Kidney epithelial cell (primary cell): Measurements from ENCODE around the gene DPP3. TPM values are rescaled to one million over a fixed set of nuclear protein-coding genes. Genes with fewer than 3 reads are reported as not detected.
A peak's percentile ranks its signal among the peaks of the same experiment; 100 is the strongest.
"Not testable (repeated sequence)": the region's sequence is repeated elsewhere in the genome, so short reads cannot be mapped to it uniquely, and the experiment has no call there.

ENCODE experiments used
- DNase-seq: peaks from one replicate; pipeline ENCODE4 v3.0.0-alpha.2; 2010; ENCODE audit warnings: low read depth
- H3K27me3 ChIP-seq: 2 replicates; pipeline ENCODE4 v1.6.0; 2011; ENCODE audit warnings: low read length; ENCODE audit not compliant: control insufficient read depth, insufficient read depth
- H3K36me3 ChIP-seq: 2 replicates; pipeline ENCODE4 v1.5.1; 2011; ENCODE audit warnings: low read length; ENCODE audit not compliant: control insufficient read depth, insufficient read depth
- H3K4me3 ChIP-seq: 2 replicates; pipeline ENCODE4 v1.5.1; 2011; ENCODE audit warnings: low read depth, mild to moderate bottlenecking, control low read depth, low read length
- total RNA-seq: library from RNA; depleted of rRNA; stranded (reverse); fragments of >200 nt; gene quantifications from 2 replicates; pipeline ENCODE4 v1.2.3, GENCODE V29; 2015
- TF ChIP-seq, protein P1 (sequence below): IDR thresholded peaks from 2 replicates; pipeline ENCODE4 v1.5.1; 2011; ENCODE audit warnings: mild to moderate bottlenecking, moderate library complexity, low read length, control low read depth, inconsistent platforms; ENCODE audit not compliant: insufficient read depth, poor library complexity, severe bottlenecking

DPP3 gene, protein sequence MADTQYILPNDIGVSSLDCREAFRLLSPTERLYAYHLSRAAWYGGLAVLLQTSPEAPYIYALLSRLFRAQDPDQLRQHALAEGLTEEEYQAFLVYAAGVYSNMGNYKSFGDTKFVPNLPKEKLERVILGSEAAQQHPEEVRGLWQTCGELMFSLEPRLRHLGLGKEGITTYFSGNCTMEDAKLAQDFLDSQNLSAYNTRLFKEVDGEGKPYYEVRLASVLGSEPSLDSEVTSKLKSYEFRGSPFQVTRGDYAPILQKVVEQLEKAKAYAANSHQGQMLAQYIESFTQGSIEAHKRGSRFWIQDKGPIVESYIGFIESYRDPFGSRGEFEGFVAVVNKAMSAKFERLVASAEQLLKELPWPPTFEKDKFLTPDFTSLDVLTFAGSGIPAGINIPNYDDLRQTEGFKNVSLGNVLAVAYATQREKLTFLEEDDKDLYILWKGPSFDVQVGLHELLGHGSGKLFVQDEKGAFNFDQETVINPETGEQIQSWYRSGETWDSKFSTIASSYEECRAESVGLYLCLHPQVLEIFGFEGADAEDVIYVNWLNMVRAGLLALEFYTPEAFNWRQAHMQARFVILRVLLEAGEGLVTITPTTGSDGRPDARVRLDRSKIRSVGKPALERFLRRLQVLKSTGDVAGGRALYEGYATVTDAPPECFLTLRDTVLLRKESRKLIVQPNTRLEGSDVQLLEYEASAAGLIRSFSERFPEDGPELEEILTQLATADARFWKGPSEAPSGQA
- 84.6 and 108 TPM in 2 replicates for total RNA-seq

DNA sequence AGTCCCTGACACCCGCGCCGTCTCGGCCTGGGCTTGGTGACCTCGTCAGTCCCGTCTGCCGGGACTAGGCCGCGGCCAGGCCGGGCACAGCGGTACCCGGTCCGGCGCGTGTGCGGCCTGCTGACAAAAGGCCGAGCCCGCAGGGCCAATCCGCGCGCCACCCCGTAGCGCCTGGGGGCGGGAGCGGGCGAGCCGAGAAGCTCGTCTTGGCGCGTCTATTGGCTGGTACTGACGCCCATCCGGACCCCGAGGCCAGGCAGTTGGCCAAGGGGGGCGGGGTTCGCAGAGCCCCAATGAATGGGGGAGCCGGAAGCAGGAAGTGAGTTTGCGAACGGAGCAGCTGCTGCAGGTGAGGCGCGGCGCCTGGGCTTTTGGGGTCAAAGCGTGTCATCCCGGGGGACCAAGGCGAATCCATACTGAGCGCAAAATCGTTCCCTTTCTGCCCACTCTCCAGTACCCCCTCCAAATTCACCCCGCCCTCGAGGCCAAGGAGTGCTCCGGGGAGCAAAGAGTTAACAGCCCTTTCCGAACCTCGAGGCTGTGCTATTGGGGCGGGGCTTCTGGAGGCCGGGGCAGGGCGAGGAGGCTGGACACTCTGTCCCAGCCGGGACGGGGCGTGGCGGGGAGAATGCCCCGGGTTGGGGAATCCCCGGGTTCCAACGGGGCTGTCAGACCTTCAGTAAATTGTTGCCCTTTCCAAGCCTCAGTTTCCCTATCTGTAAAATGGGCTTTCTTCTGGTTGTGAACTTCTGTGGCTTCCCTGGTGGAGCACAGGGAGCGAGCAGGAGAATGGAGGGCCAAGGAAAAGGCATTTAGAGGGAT lies at the start of gene DPP3:
Gene DPP3, plus strand, starts transcription at position 318 of the 822 bp plus-strand sequence. CDS start 1,767 bp downstream, outside the sequence.
- H3K36me3 ChIP-seq = no peaks in the 10 kb centered on the region
- DNase-seq = peak; percentile 71
- TF ChIP-seq, protein P1, sequence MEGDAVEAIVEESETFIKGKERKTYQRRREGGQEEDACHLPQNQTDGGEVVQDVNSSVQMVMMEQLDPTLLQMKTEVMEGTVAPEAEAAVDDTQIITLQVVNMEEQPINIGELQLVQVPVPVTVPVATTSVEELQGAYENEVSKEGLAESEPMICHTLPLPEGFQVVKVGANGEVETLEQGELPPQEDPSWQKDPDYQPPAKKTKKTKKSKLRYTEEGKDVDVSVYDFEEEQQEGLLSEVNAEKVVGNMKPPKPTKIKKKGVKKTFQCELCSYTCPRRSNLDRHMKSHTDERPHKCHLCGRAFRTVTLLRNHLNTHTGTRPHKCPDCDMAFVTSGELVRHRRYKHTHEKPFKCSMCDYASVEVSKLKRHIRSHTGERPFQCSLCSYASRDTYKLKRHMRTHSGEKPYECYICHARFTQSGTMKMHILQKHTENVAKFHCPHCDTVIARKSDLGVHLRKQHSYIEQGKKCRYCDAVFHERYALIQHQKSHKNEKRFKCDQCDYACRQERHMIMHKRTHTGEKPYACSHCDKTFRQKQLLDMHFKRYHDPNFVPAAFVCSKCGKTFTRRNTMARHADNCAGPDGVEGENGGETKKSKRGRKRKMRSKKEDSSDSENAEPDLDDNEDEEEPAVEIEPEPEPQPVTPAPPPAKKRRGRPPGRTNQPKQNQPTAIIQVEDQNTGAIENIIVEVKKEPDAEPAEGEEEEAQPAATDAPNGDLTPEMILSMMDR = no peak
- no peaks in the 10 kb centered on the region for H3K27me3 ChIP-seq
- H3K4me3 ChIP-seq = peak within 1 kb of the TSS; percentile 87

DNA sequence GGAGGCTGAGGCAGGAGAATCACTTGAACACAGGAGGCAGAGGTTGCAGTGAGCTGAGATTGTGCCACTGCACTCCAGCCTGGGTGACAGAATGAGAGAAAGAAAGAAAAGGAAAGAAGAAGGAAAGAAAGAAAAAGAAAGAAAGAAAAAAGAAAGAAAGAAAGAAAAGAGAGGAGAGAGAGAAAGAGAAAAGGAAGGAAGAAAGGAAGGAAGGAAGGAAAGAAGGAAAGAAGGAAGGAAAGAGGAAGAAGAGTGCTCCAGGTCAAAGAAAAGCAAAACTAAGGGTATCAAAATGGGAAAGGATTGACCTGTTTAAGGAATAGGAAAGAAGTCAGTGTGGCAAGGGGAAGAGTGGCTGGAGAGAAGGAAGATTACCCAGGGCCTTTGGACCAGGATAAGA lies 48.9 kb upstream of the DPP3 start:
- H3K36me3 ChIP-seq, H3K27me3 ChIP-seq, H3K4me3 ChIP-seq, DNase-seq: not testable (repeated sequence)

DNA sequence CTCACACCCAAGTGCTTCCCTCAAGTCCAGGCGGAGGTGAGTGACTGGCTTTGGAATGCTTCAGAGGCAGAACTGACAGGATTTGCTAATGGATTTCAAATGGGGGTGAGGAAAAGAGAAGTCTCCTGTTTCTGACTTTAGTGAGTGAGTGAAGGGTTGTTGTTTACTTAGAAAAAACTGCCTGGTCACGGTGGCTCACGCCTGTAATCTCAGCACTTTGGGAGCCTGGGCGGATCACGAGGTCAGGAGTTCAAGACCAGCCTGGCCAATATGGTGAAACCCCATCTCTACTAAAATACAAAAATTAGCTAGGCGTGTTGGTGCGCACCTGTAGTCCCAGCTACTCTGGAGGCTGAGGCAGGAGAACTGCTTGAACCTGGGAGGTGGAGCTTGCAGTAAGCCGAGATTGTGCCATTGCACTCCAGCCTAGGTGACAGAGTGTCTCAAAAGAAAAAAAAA lies 48.3 kb upstream of the DPP3 start:
- H3K27me3 ChIP-seq, DNase-seq, H3K4me3 ChIP-seq, H3K36me3 ChIP-seq: not testable (repeated sequence)

DNA sequence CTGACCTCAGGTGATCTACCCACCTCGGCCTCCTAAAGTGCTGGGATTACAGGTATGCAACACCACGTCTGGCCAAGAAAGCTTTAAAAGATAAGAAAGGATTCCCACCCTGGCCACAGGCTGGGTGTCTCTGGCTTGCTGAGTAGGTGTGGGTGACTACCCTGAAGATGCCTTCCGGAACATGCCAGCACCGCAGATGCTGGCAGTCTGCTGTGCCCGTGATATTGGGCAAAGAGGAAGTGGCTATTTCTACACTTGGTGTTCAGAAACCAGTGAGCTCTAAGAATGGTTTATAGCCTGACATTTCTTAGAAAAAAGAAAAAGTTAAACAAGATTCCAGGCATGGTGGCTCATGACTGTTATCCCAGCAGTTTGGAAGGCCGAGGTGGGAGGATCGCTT lies 47.6 kb upstream of the DPP3 start:
- peaks cover 3% of the 10 kb centered on the region for H3K36me3 ChIP-seq

DNA sequence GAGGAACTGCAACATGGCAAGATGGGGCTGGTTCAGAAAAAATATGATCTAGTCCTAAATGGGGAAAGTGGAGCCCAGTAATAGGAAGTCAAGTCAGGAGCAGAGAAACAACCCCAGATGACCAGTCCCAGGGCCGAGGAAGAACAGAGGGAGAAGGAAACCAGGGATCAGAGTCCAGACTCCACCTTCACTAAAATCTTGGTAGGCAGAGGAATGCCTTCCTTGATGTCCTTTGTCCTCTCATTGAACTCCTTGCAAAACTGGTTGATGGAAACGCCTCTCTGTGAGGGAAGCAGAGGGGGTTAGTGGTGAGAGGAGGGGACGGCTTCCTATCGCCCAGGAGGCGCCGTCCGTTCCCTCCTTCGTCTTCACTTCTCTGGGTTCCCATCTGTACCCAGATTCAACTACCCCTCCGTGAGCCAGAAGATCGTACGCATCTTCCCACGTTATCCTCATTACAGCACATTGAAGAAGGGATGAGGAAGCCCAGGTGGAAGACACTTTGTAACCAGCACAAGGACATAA lies 42.2 kb upstream of the DPP3 start:
- peak overlapping the region; percentile 72 for H3K4me3 ChIP-seq
- H3K27me3 ChIP-seq = no peaks in the 10 kb centered on the region
- H3K36me3 ChIP-seq = peaks cover 3% of the 10 kb centered on the region
- TF ChIP-seq, protein P1 = no peak
- no peak for DNase-seq

More for the DNA sequence above, 47.6 kb upstream of the DPP3 start:
- Histone ChIP-seq H3K4me3 (no peak overlapping the region), H3K27me3 (no peaks in the 10 kb centered on the region)
- DNase-seq = no peak
- TF ChIP-seq, protein P1 = no peak

DNA sequence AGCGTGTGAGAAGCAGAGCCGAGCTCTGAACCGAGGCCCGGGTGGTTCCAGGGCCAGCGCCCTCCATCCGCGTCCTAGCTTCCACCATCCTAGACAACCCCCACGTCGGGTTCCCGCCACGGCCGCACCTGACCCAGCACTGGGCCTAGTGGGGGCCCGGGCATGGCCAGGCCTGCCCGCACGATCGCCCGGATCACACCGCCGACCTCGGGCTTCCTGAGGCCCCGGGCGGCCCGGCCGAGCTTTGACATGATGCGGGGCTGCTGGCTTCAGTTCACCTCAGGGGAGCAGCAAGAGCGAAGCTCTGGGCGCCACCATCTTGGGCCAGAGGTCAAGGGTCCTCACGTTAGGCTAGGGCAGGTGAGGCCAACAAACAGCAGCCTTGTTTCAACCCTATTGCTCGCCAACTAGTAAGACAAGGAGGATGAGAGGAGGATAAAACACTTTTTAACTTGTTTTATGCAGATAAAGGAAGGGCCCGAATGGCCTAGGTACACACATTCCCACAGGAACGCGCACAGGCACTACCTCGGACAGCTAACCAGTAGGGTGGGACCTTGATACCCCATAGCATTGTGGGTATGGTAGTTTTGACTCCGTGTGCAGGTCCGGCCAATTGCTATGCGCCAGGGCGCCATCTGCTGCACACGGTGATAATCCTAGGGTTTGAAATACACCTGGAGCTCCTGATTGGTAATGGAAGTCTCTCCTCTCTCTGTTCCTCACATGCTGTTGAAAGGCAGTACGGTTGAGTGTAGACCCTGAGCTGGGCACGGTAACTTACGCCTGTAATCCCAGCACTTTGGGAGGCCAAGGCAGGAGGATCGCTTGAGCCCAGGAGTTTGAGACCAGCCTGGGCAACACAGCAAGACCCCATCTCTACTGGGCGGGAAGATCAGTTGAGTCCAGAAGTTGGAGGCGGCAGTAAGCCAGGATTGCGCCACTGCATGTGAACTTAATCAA lies 41.4 kb upstream of the DPP3 start, which contains the start of gene MRPL11:
Gene MRPL11, minus strand, starts transcription at position 345 of the 963 bp plus-strand sequence. Its CDS starts 94 bp downstream, at position 251.
- no peaks in the 10 kb centered on the region for H3K27me3 ChIP-seq
- H3K4me3 ChIP-seq = peak within 1 kb of the TSS; percentile 72
- peaks cover 3% of the 10 kb centered on the region for H3K36me3 ChIP-seq
- TF ChIP-seq, protein P1 = peak; percentile 72
- DNase-seq = peak; percentile 70

DNA sequence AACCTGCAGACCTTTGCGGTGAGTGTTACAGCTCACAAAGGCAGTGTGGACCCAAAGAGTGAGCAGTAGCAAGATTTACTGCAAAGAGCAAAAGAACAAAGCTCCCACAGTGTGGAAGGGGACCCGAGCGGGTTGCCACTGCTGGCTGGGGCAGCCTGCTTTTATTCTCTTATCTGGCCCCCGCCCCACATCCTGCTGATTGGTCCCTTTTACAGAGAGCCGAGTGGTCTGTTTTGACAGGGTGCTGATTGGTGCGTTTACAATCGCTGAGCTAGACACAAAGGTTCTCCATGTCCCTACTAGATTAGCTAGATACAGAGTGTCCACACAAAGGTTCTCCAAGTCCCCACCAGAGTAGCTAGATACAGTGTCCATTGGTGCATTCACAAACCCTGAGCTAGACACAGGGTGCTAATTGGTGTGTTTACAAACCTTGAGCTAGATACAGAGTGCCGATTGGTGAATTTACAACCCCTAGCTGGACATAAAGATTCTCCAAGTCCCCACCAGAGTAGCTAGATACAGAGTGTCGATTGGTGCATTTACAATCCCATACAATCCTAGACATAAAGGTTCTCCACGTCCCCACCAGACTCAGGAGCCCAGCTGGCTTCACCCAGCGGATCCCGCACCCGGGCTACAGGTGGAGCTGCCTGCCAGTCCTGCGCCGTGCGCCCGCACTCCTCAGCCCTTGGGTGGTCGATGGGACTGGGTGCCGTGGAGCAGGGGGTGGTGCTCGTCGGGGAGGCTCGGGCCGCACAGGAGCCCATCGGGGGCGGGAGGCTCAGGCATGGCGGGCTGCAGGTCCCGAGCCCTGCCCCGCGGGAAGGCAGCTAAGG lies 39.9 kb upstream of the DPP3 start:
- not testable (repeated sequence) for DNase-seq, H3K27me3 ChIP-seq, H3K4me3 ChIP-seq, H3K36me3 ChIP-seq

DNA sequence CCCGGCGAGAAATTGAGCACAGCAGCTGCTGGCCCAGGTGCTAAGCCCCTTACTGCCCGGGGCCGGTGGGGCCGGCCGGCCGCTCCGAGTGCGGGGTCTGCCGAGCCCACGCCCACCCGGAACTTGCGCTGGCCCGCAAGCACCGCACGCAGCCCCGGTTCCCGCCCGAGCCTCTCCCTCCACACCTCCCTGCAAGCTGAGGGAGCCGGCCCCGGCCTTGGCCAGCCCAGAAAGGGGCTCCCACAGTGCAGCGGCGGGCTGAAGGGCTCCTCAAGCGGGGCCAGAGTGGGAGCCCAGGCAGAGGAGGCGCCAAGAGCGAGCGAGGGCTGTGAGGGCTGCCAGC lies 39.3 kb upstream of the DPP3 start:
- H3K27me3 ChIP-seq, DNase-seq, H3K36me3 ChIP-seq, H3K4me3 ChIP-seq: not testable (repeated sequence)
